Stimulated activated CD4-positive, alpha-beta T cell treated with anti-CD3 and anti-CD28 coated beads, Interleukin-12 subunit alpha, Interleukin-12 subunit beta, amount 100 ng/mL, for 24 hours (primary cell): Measurements from ENCODE around the gene KDM4C.
"Not testable (repeated sequence)": the region's sequence is repeated elsewhere in the genome, so short reads cannot be mapped to it uniquely, and the experiment has no call there.

ENCODE experiments used
- DNase-seq, 2 experiments: peaks; one replicate each; pipeline ENCODE4 v3.0.0-alpha.2; 2020; ENCODE audit warnings: low read depth in 2 of 2

KDM4C gene

GRCh38 chr9:6757456-6758247, at the start of gene KDM4C:
TSS of gene KDM4C (plus strand) at chr9:6757973. CDS start at chr9:6792989, 35,016 bp downstream.
- peak; percentile 84 to 86 for DNase-seq

GRCh38 chr9:6708732-6709131, 49.0 kb upstream of the KDM4C start:
- no peak for DNase-seq

GRCh38 chr9:6711403-6711802, 46.4 kb upstream of the KDM4C start:
- DNase-seq = no peak

GRCh38 chr9:6712041-6712440, 45.7 kb upstream of the KDM4C start:
- no peak for DNase-seq

GRCh38 chr9:6714176-6714575, 43.6 kb upstream of the KDM4C start:
- DNase-seq = no peak

GRCh38 chr9:6715153-6715754, 42.5 kb upstream of the KDM4C start:
- DNase-seq = not testable (repeated sequence)

- DNase-seq = peak; percentile 44 to 67
These were observed 41.8 kb upstream of the KDM4C start for GRCh38 chr9:6715755-6716643.

- DNase-seq = no peak
These were observed 41.0 kb upstream of the KDM4C start for GRCh38 chr9:6716766-6717165.

GRCh38 chr9:6723881-6724420, 33.8 kb upstream of the KDM4C start:
- no peak for DNase-seq

GRCh38 chr9:6733257-6733656, 24.5 kb upstream of the KDM4C start:
- DNase-seq = no peak

GRCh38 chr9:6733831-6734230, 23.9 kb upstream of the KDM4C start:
- DNase-seq = no peak

- DNase-seq = no peak
These were observed 22.4 kb upstream of the KDM4C start for GRCh38 chr9:6735422-6735821.

- no peak for DNase-seq
These were observed 18.6 kb upstream of the KDM4C start for GRCh38 chr9:6739218-6739617.

GRCh38 chr9:6748861-6749260, 8.9 kb upstream of the KDM4C start:
- DNase-seq = not testable (repeated sequence)

- DNase-seq = not testable (repeated sequence)
These were observed 2.9 kb upstream of the KDM4C start for GRCh38 chr9:6754861-6755260.

GRCh38 chr9:6757132-6757455, 679 bp upstream of the KDM4C start:
- DNase-seq = peak; percentile 61 to 67

GRCh38 chr9:6758248-6758497, 400 bp downstream of the KDM4C start:
- no peak for DNase-seq

- DNase-seq = peak; percentile 20 to 33
These were observed 868 bp downstream of the KDM4C start for GRCh38 chr9:6758498-6759184.

- DNase-seq = no peak
These were observed 1.6 kb downstream of the KDM4C start for GRCh38 chr9:6759185-6759977.

GRCh38 chr9:6761306-6761705, 3.5 kb downstream of the KDM4C start:
- no peak for DNase-seq

- no peak for DNase-seq
These were observed 5.5 kb downstream of the KDM4C start for GRCh38 chr9:6763244-6763643.
